Parathyroid adenoma (tissue), 2 donors: ENCODE data around the gene KRT79.

ENCODE experiments used
- H2AFZ ChIP-seq: fragments of 300-600 bp; sonication (generic); one replicate; pipeline ENCODE4 v1.7.0; 2017; ENCODE audit warnings: antibody characterized with exemption, mild to moderate bottlenecking
- H3K27ac ChIP-seq: fragments of 300-600 bp; sonication (generic); one replicate; pipeline ENCODE4 v1.7.0; 2017
- H3K27me3 ChIP-seq: fragments of 300-600 bp; sonication (generic); one replicate; pipeline ENCODE4 v1.7.0; 2017; ENCODE audit warnings: low read length; ENCODE audit not compliant: control insufficient read depth, insufficient read depth
- H3K36me3 ChIP-seq: fragments of 300-600 bp; sonication (generic); one replicate; pipeline ENCODE4 v1.7.0; 2017; ENCODE audit warnings: low read length; ENCODE audit not compliant: control insufficient read depth, insufficient read depth
- H3K4me1 ChIP-seq: fragments of 300-600 bp; sonication (generic); one replicate; pipeline ENCODE4 v1.7.0; 2017; ENCODE audit warnings: control low read depth
- H3K4me2 ChIP-seq: fragments of 300-600 bp; sonication (generic); one replicate; pipeline ENCODE4 v1.7.0; 2017; ENCODE audit warnings: low read length
- H3K4me3 ChIP-seq: fragments of 300-600 bp; sonication (generic); one replicate; pipeline ENCODE4 v1.7.0; 2017; ENCODE audit warnings: low read depth, low read length
- H3K79me2 ChIP-seq: fragments of 300-600 bp; sonication (generic); one replicate; pipeline ENCODE4 v1.7.0; 2017; ENCODE audit warnings: control low read depth
- H3K9ac ChIP-seq: fragments of 300-600 bp; sonication (generic); one replicate; pipeline ENCODE4 v1.7.0; 2017; ENCODE audit warnings: mild to moderate bottlenecking
- H3K9me3 ChIP-seq: fragments of 300-600 bp; sonication (generic); one replicate; pipeline ENCODE4 v1.7.0; 2017; ENCODE audit warnings: low read length; ENCODE audit not compliant: control insufficient read depth
- CTCF ChIP-seq: fragments of 300-600 bp; sonication (generic); IDR thresholded peaks from one replicate; pipeline ENCODE4 v1.7.0; 2017; ENCODE audit warnings: antibody characterized with exemption, mild to moderate bottlenecking
- donor health status: primary hyperparathyroidism.

KRT79 gene

GRCh38 chr12:52788876-52789636, 45.1 kb downstream of the KRT79 start:
- no peak overlapping the region for H3K27ac ChIP-seq
- H3K9me3 ChIP-seq = no peaks in the 10 kb centered on the region
- no peak overlapping the region for H3K4me3 ChIP-seq
- H3K79me2 ChIP-seq = no peaks in the 10 kb centered on the region
- H3K27me3 ChIP-seq = no peaks in the 10 kb centered on the region
- H3K9ac ChIP-seq = no peak overlapping the region
- H3K36me3 ChIP-seq = no peaks in the 10 kb centered on the region
- no peak overlapping the region for H3K4me2 ChIP-seq
- H3K4me1 ChIP-seq = no peaks in the 10 kb centered on the region
- H2AFZ ChIP-seq = no peak overlapping the region
- TF ChIP-seq CTCF = no peak

- Histone ChIP-seq H3K9ac (no peak overlapping the region), H3K4me3 (no peak overlapping the region), H3K4me2 (no peak overlapping the region), H2AFZ (no peak overlapping the region), H3K4me1 (no peaks in the 10 kb centered on the region), H3K27ac (no peak overlapping the region), H3K9me3 (no peaks in the 10 kb centered on the region), H3K27me3 (no peaks in the 10 kb centered on the region), H3K79me2 (no peaks in the 10 kb centered on the region), H3K36me3 (no peaks in the 10 kb centered on the region)
- no peak for TF ChIP-seq CTCF
Measured at GRCh38 chr12:52788192-52788875, 45.8 kb downstream of the KRT79 start.

- Histone ChIP-seq H3K4me3 (no peak overlapping the region), H3K27ac (no peak overlapping the region), H3K79me2 (no peaks in the 10 kb centered on the region), H2AFZ (no peak overlapping the region), H3K9me3 (no peaks in the 10 kb centered on the region), H3K4me2 (no peak overlapping the region), H3K36me3 (no peaks in the 10 kb centered on the region), H3K4me1 (no peaks in the 10 kb centered on the region), H3K27me3 (no peaks in the 10 kb centered on the region), H3K9ac (no peak overlapping the region)
- TF ChIP-seq CTCF = no peak
Measured at GRCh38 chr12:52787324-52788191, 46.6 kb downstream of the KRT79 start.

- no peak overlapping the region for H3K9ac ChIP-seq
- H3K36me3 ChIP-seq = no peaks in the 10 kb centered on the region
- no peaks in the 10 kb centered on the region for H3K4me1 ChIP-seq
- H2AFZ ChIP-seq = no peak overlapping the region
- no peaks in the 10 kb centered on the region for H3K79me2 ChIP-seq
- H3K4me3 ChIP-seq = no peak overlapping the region
- no peak for TF ChIP-seq CTCF
- no peaks in the 10 kb centered on the region for H3K9me3 ChIP-seq
- H3K4me2 ChIP-seq = no peak overlapping the region
- no peaks in the 10 kb centered on the region for H3K27me3 ChIP-seq
- H3K27ac ChIP-seq = no peak overlapping the region
Measured at GRCh38 chr12:52784909-52785308, 49.2 kb downstream of the KRT79 start.
